WTC11 (cell line): ENCODE results near the gene C2CD2.

ENCODE experiments used
- CTCF ChIP-seq: fragments of 200-600 bp; IDR thresholded peaks from 2 replicates; pipeline ENCODE4 v1.8.0; 2022; ENCODE audit warnings: antibody characterized with exemption
- ERG ChIP-seq: fragments of 250-450 bp; sonication (Bioruptor Pico); IDR thresholded peaks from 2 replicates; pipeline ENCODE4 v1.8.0; 2021; ENCODE audit warnings: mild to moderate bottlenecking
- MXD4 ChIP-seq: fragments of 250-450 bp; sonication (Bioruptor Pico); IDR thresholded peaks from 2 replicates; pipeline ENCODE4 v1.8.0; 2021; ENCODE audit warnings: mild to moderate bottlenecking, moderate library complexity, borderline replicate concordance
- NR3C1 ChIP-seq: sonication (generic); formaldehyde crosslinking; conservative IDR thresholded peaks from 2 replicates; pipeline ENCODE4 v1.8.1; 2023; ENCODE audit warnings: low read depth, mild to moderate bottlenecking, missing genetic modification reagents
- PRDM15 ChIP-seq: sonication (generic); formaldehyde crosslinking; IDR thresholded peaks from 2 replicates; pipeline ENCODE4 v1.8.0; 2022; ENCODE audit warnings: missing genetic modification reagents
- ZNF512 ChIP-seq: sonication (generic); formaldehyde crosslinking; IDR thresholded peaks from 2 replicates; pipeline ENCODE4 v1.8.1; 2022; ENCODE audit warnings: missing genetic modification reagents, borderline replicate concordance

- TF ChIP-seq MXD4 (no peak), CTCF (no peak), ZNF512 (no peak), ERG (CRISPR knock-in tag) (no peak), NR3C1 (CRISPR knock-in tag) (no peak), PRDM15 (CRISPR knock-in tag) (no peak)
These were observed 21.8 kb upstream of the C2CD2 start for GRCh38 chr21:41975391-41976272.
